C1 segment of cervical spinal cord (tissue), 14 donors: Measurements from ENCODE around the gene HMBS.
"Not testable (repeated sequence)": the region's sequence is repeated elsewhere in the genome, so short reads cannot be mapped to it uniquely, and the experiment has no call there.

Source experiments
- DNase-seq, 14 donors: peaks; one replicate each; lab custom pipeline; 2025; lab: John Stamatoyannopoulos, UW

The HMBS gene

DNA sequence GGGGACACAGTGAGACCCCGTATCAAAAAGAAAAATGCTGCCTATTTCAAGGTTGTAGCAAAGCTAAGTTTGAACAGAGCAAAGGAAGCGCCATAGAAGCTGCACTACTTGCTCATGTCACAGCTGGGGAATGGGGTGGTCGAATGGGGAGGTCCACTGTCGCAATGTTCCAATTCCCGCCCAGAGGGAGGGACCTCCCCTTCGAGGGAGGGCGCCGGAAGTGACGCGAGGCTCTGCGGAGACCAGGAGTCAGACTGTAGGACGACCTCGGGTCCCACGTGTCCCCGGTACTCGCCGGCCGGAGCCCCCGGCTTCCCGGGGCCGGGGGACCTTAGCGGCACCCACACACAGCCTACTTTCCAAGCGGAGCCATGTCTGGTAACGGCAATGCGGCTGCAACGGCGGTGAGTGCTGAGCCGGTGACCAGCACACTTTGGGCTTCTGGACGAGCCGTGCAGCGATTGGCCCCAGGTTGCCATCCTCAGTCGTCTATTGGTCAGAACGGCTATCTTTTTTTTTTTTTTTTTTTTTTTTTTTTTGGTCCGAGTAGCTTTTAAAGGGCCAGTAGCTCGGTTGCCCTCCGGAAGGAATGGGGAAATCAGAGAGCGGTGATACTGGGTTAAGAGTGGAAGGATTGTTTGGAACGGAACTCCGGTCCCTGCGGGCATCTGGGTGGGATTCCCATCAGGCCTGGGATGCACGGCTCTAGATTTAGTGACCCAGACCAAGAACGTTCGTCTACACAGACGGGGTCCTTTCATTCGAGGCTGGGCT, at the start of gene HMBS:
Gene HMBS (plus strand): TSS at position 219 of the 774 bp plus-strand sequence. CDS start 153 bp downstream, at position 372.
- peak; percentile 88 to 99 (median 96) for DNase-seq

GRCh38 chr11:119038884-119039283, 45.8 kb upstream of the HMBS start:
- DNase-seq = no peak

DNA sequence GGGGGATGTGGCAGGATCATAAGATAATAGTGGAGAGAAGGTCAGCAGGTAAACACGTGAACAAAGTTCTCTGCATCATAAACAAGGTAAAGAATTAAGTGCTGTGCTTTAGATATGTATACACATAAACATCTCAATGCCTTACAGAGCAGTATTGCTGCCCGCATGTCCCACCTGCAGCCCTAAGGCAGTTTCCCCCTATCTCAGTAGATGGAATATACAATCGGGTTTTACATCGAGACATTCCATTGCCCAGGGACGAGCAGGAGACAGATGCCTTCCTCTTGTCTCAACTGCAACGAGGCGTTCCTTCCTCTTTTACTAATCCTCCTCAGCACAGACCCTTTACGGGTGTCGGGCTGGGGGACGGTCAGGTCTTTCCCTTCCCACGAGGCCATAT, 45.2 kb upstream of the HMBS start:
- not testable (repeated sequence) for DNase-seq

DNA sequence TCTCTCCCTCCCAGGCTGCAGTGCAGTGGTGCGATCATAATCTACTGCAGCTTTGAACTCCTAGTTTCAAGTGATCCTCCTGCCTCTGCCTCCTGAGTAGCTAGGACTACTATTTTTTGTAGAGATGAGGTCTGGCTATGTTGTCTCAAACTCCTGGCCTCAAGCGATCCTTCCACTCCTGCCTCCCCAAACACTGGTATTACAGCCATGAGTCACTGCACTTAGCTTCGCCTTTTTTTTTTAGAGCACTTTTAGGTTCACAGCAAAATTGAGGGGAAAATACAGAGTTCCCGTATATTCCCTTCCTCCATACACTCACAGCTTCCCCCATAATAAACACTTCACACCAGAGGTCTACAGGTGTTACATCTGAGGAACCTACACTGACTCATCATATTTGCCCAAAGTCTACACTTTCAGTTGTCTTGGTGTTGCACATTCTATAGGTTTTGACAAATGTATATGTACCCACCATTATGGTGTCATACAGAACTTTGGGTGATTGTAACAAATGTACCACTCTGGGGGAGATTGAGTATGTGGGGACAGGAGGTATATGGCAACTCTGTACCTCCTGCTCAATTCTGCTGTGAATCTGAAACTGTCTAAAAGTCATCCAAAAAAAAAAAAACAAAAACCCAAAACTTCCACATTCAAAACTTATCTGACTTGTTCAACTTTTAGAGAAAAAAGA, 42.7 kb upstream of the HMBS start:
- DNase-seq = no peak

DNA sequence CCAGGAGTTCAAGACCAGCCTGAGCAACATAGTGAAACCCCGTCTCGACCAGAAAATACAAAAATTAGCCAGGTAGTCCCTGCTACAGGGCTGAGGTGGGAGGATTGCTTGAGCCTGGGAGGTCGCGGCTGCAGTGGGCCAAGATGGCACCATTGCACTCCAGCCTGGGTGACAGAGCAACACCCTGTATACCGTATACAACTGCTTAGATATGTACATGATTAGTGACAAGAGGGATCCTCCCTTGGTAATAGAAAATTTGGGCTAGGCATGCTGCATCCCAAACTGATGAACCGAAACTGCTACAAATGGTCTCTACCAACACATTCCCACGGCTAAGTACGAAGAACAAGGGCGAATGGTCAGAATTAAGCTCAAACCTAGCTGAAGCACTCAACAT, 41.8 kb upstream of the HMBS start:
- DNase-seq = no peak

GRCh38 chr11:119044708-119045107, 40.0 kb upstream of the HMBS start:
- DNase-seq = no peak

DNA sequence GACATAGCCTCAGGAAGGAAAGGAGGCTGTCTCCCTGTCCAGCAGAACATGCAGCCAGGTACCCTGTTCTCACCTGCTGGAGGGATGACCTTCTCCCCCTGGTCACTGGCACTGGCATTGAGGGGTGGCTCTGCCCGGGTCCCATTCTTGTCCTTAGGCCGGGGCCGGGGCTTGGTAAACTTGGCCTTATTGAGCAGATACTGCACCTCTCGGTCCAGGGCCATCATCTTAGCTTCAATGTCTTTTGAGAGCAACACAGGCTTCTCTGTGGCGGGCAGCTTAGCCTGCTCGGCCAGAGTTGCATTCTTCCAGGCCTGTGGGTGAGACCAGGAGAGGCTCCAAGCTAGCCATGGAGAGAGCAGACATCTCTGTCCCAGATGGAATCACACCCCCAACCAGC, 38.2 kb upstream of the HMBS start:
- DNase-seq = no peak

- DNase-seq = no peak
Measured at GRCh38 chr11:119047205-119047604, 37.5 kb upstream of the HMBS start.

DNA sequence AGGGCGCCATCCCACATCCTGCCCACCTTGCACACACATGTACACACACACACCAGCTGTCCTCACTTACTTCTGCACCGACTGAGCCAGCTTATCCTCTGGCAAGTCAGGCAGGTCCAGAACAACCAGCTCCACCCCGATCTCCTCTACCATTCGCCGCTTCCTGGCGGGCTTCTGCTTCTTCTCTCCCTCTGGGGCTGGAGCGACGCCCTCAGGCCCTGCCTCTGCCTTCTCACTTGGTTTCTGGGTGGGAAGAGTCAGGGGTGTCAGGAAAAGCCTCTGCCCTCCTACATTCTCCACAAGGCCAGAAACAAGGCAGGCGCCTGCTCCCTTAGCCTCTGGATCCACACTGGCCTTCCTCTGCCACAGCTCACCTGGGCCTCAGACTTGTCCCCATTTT, 36.0 kb upstream of the HMBS start:
- no peak for DNase-seq

GRCh38 chr11:119049081-119049480, 35.6 kb upstream of the HMBS start:
- DNase-seq = no peak

DNA sequence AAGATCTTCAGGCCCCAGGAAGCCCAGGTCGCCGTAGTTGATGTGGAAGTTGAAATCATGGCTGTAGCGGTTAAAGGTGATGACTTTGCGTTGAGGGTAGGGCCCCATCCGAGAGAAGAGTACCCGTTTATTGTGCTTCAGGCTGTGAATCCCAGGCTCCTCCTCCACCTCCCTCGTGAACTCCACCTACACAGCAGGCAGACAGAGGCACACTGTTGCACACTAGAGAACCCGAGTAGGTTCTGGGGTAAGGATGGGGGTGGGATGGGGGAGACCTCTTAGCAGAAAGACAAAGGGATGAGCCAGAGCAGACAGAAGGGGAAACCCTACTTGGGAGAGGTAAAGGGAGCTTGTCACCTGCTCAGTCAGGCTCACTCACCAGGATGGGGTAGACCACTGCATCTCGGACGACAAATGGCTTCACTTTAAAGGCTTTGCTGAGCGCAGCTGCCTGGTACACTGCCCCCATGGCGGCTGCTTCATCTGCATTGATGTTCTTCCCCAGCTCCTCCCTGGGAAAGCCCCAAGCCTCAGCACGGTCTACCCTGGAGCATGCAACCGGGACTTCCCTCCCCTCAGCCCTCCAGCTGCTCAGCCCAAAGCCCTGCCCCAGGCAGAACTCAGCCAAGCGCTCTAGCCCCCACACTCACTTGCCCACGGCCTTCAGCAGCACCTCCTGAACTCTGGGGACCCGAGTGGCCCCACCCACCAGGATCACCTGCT, 33.1 kb upstream of the HMBS start:
- no peak for DNase-seq

- DNase-seq = no peak
Measured at GRCh38 chr11:119052163-119052814, 32.4 kb upstream of the HMBS start.

DNA sequence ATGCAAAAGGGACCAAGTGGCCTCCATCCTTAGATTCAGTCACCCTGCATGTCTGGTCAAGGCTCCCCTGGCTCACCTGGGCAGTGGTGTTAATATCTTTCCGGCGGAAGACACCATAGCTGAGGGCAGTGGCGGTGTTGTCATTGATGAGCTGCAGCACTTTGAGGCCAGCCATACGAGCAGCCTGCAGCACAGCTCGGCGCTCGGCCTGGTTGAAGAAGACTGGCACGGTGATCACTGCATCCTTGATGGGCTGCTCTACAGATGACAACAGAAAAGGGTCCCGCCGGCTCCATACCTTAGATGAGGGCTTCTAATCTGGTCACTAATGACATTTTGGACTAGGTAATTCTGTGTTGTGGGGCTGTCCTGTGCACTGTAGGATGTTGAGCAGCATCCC, 30.3 kb upstream of the HMBS start:
- DNase-seq = no peak

DNA sequence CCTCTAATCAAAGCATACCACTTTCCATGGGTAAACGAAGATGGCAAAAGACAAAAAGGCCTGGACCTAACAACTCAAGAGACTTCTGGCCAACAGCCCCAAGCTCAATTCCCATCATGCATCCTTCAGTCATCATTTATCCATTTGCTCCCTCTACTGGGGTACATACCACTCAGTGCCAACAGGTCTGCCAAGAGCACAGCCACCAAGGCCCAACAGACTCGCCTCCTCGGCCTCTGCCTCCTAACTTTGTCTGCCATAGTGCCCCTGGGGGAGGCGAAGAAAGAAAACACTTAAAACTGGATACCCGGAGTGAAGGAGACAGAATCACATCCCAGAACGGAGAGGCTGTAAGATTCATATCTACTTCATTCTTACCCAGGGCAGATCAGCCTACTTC, 28.8 kb upstream of the HMBS start:
- DNase-seq = peak in 2 of 14 donors; percentile 15

DNA sequence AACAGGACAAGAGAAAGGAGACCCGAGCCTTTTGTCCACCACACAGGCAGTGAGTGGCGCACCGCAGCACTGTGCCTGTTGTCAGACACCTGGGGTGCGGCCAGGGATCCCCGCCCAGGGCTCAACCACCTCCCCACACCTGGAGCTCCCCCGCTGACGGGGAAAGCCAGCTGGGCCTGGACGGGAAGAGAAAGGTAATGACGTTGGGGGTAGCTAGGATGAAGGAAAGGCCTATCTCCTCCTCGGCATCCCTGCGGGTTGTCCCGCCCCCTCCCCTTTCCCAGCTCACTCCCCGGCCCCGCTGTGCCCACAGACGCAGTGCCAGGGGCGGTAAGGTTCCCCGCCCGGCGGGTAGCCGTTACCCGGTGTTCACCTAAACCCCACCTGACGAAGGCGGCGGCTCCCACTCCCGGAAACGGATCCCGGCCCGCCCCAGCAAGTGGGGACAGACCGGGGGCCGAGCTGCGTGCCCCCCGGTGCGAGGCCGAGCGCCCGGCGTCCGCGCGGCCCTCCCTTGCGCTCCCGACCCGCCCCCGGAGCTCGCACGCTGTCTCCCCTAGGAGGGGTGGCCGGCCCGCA, 28.2 kb upstream of the HMBS start:
- peak in 4 of 14 donors; percentile 36 to 51 (median 42) for DNase-seq

DNA sequence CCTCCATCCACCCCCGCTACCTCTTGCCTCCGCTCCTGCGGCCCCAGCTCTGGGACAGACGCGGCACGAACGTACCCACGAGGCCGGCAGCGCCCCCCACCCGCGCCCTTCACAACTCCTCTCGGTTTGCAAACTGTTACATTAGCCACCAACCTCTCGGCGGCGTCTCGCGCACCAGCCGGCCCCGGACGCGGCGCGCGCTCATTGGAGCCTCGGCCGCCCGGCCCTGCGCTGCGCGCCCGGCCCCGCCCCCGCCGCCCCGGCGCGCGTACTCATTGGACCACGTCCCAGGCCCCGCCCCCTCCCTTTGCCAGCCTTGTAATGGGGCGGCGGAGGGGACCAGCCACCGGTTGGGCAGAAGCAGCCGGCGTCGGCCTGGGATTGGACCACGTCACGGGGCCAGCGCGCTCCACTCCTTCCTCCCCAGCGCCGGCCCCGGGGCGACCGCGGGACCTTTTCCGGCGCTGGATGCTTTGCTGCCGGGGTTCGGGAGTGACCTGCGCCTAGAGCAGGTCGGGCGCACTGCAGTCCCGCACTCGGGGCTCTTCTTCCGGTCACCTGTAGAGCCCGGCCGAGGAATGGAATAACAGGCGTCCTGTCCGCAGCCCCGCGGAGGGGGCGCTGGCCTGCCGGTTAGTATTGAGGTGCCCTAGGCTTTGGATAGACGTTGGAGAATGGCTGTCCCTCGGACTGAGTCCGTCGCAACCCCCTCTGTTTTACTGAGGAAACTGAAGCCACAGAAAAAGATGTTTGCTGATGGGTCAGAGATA, 27.5 kb upstream of the HMBS start, which contains the start of gene HYOU1:
Gene HYOU1 (minus strand): TSS at position 206 of the 770 bp plus-strand sequence. CDS start 1,045 bp downstream, outside the sequence.
- DNase-seq = peak; percentile 74 to 99 (median 93)

DNA sequence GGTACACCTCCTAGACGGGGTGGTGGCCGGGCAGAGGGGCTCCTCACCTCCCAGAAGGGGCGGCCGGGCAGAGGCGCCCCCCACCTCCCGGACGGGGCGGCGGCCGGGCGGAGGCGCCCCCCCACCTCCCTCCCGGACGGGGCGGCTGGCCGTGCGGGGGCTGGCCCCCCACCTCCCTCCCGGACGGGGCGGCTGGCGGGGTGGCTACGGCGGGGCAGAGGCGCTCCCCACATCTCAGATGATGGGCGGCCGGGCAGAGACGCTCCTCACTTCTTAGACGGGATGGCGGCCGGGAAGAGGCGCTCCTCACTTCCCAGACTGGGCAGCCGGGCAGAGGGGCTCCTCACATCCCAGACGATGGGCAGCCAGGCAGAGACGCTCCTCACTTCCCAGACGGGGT, 25.6 kb upstream of the HMBS start:
- not testable (repeated sequence) for DNase-seq

DNA sequence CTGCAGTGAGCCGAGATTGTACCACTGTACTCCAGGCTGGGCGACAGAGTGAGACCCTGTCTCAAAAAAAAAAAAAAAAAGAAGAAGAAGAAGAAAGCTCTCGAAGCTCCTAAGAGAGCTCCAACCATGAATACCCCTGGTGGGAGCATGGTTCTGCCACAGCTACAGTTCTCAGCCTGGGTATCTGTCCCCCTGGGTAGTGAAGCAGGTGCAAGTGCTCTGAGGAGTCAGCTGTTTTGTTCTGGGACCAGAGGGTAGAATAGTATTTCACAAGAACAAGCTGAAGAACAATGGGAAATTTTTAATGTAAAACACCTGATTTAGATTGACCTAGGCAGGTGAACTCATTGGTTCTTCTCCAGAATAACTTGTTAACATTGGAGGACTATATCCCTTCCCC, 23.4 kb upstream of the HMBS start:
- no peak for DNase-seq

DNA sequence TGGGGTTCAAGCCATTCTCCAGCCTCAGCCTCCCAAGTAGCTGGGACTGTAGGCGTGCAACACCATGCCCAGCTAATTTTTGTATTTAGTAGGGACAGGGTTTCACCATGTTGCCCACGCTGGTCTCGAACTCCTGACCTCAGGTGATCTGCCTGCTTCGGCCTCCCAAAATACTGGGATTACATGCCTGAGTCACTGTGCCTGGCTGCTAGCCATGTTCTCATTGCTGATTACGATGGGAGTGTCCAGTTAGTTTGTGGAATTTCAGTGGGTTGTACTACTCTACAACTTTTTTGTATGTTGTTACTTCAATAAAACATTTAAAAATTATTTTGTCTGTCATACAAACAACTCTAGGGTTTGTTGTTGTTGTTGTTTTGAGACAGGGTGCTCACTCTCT, 21.9 kb upstream of the HMBS start:
- no peak for DNase-seq

DNA sequence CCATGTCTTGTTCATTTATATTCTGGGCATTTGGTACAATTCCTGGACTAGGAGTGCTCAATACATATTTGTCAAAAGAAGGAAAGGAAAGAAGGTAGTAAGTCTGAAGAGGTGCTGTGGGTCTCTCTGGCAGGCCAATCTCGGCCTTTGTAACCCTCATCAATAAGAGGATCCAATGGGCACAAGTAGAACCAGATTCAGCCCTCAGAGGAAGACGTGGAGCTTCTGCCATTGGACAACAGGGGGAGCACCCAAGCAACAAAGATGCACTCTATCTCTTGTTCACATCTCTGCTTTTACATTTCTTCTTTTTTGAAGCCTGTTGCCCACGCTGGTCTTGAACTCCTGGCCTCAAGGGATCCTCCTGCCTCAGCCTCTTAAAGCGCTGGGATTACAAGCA, 19.3 kb upstream of the HMBS start:
- DNase-seq = no peak
